ENCODE measurements around the gene TFCP2L1. TPM values are rescaled to one million over a fixed set of nuclear protein-coding genes. Genes with fewer than 3 reads are reported as not detected.

The TFCP2L1 gene
- total and polyA plus RNA-seq, 2 experiments from 2014 or later, result 0.94 to 6.4 TPM

GRCh38 chr2:121202541-121203310, 82.3 kb downstream of the TFCP2L1 start:
- ATAC-seq (no peak), DNase-seq (ENCODE audit: low spot score) (no peak)
- peaks cover 7% of the 10 kb centered on the region for H3K27me3 Mint-ChIP-seq (ENCODE audit: insufficient read depth, low read depth, poor library complexity)
- no peaks in the 10 kb centered on the region for H3K27me3 ChIP-seq (ENCODE audit: insufficient read depth)
- no peak overlapping the region for H3K4me3 Mint-ChIP-seq
- H2AFZ ChIP-seq, result no peak overlapping the region
- H3K9me3 Mint-ChIP-seq, result no peaks in the 10 kb centered on the region
- H4K20me1 ChIP-seq (replicated peaks; ENCODE audit: insufficient read depth), result no peaks in the 10 kb centered on the region
- no peaks in the 10 kb centered on the region; the same call in 1 of the 2 replicates for H3K9me2 ChIP-seq (ENCODE audit: insufficient read depth)
- H3K27ac ChIP-seq (ENCODE audit: low read depth), result no peak overlapping the region
- H3K4me2 ChIP-seq, result no peak overlapping the region
- H3K36me3 Mint-ChIP-seq (ENCODE audit: low read depth), result no peaks in the 10 kb centered on the region
- no peaks in the 10 kb centered on the region for H3K4me1 ChIP-seq (ENCODE audit: insufficient read depth)
- no peaks in the 10 kb centered on the region for H3F3A ChIP-seq (replicated peaks; ENCODE audit: low read depth)
- no peak overlapping the region for H3K27ac Mint-ChIP-seq
- H3K4me1 Mint-ChIP-seq, result no peaks in the 10 kb centered on the region
- no peaks in the 10 kb centered on the region for H3K36me3 ChIP-seq (ENCODE audit: insufficient read depth)
- no peak for TF ChIP-seq EZH2phosphoT487 (IDR thresholded peaks at IDR 0.05; ENCODE audit: unreplicated experiment)
- no peak for TF ChIP-seq POLR2AphosphoS5 (IDR thresholded peaks at IDR 0.05; ENCODE audit: low read depth)
- TF ChIP-seq ZNF114 (CRISPR knock-in tag; IDR thresholded peaks at IDR 0.05), result no peak
- no peak for TF ChIP-seq ETS1 (IDR thresholded peaks at IDR 0.05)
- TF ChIP-seq JUNB (IDR thresholded peaks at IDR 0.05; ENCODE audit: unreplicated experiment), result no peak
- no peak for TF ChIP-seq EZH2 (IDR thresholded peaks at IDR 0.05; ENCODE audit: low read depth, unreplicated experiment)
- TF ChIP-seq NANOG (IDR thresholded peaks at IDR 0.05; ENCODE audit: borderline replicate concordance), result no peak
- TF ChIP-seq STAT1 (IDR thresholded peaks at IDR 0.05; ENCODE audit: unreplicated experiment), result no peak
- no peak for TF ChIP-seq ZNF462 (CRISPR knock-in tag; IDR thresholded peaks at IDR 0.05)
- H3K79me2 ChIP-seq (replicated peaks; ENCODE audit: insufficient read depth), result no peaks in the 10 kb centered on the region
- H3K4me3 ChIP-seq, result no peak overlapping the region

Measured in GM23338 (cell line).